Right cardiac atrium (tissue), 5 donors: ENCODE data around the gene IQCM. TPM values are rescaled to one million over a fixed set of nuclear protein-coding genes. Genes with fewer than 3 reads are reported as not detected.
"Not testable (repeated sequence)": the region's sequence is repeated elsewhere in the genome, so short reads cannot be mapped to it uniquely, and the experiment has no call there.

ENCODE experiments used
- ATAC-seq, 2 donors: fragments of 200-7000 bp; cut with Tn5 transposase; one replicate each; pipeline versions ENCODE4 v1.8.0 to v1.9.1; 2020; ENCODE audit warnings: moderate library complexity in 2 of 2, mild to moderate bottlenecking in 1 of 2
- DNase-seq, 3 donors: peaks; one replicate each; pipeline ENCODE4 v3.0.0-alpha.2; 2020
- H3K27ac ChIP-seq: one replicate; pipeline ENCODE4 v1.5.1; 2013; ENCODE audit warnings: mild to moderate bottlenecking, low read length, control low read depth, moderate library complexity
- H3K27me3 ChIP-seq: one replicate; pipeline ENCODE4 v1.6.1; 2013; ENCODE audit not compliant: control insufficient read depth, insufficient read depth
- H3K4me1 ChIP-seq: one replicate; pipeline ENCODE4 v1.6.1; 2013; ENCODE audit warnings: low read length; ENCODE audit not compliant: control insufficient read depth, insufficient read depth
- H3K4me3 ChIP-seq: one replicate; pipeline ENCODE4 v1.5.1; 2013; ENCODE audit warnings: low read length, control low read depth
- H3K9me3 ChIP-seq: one replicate; pipeline ENCODE4 v1.6.1; 2013; ENCODE audit warnings: low read length; ENCODE audit not compliant: control insufficient read depth
- WGBS: extraction: QIAGEN DNeasy Blood & Tissue Kit; methylation state at CpG from one replicate; pipeline ENCODE4 v1.1.7; 2013; 5-methylcytosine and 5-hydroxymethylcytosine counted together
- intact Hi-C, 4 donors: fragments of 100-400 bp; cut with DNase I; formaldehyde crosslinking; loops; one replicate each; pipeline versions ENCODE4 v1.11.0 to v1.14.0; 2022 to 2023
- polyA plus RNA-seq: library from polyadenylated mRNA; stranded (reverse); fragments of 200-250 nt; gene quantifications from one replicate; pipeline ENCODE4 v1.2.3, GENCODE V29; 2013
- total RNA-seq, 4 donors: library from RNA; stranded (reverse); fragmentation: NEBNext Ultra II Directional; extraction: Animal tissue kit (Norgen Biotek cat#: 25700); gene quantifications; one replicate each; pipeline ENCODE4 v1.2.1, GENCODE V29; 2021
- donor health status: healthy with polysubstance abuse.
- donor health status: DM: no; HTN: yes; CAD: no.
- donor health status: DM: no; HTN: no; CAD: no.
- donor health status: DM: no; HTN: yes; CAD: no; lungs with severe emphysema.
- donor health status: DM: yes; HTN: yes; CAD: no.

The IQCM gene
- total and polyA plus RNA-seq, 5 donors = not detected

- ATAC-seq = no peak
- no peak for DNase-seq
- Histone ChIP-seq H3K4me3 (no peak overlapping the region), H3K4me1 (no peaks in the 10 kb centered on the region), H3K27me3 (no peaks in the 10 kb centered on the region), H3K9me3 (no peaks in the 10 kb centered on the region), H3K27ac (no peak overlapping the region)
- intact Hi-C loops = no loop called here
These were observed 466.1 kb downstream of the IQCM start for GRCh38 chr4:149349541-149349940.

GRCh38 chr4:149347139-149347538 is 468.5 kb downstream of the IQCM start:
- no peak for ATAC-seq

GRCh38 chr4:149345424-149345823 is 470.2 kb downstream of the IQCM start:
- DNase-seq (no peak), ATAC-seq (no peak)
- no peaks in the 10 kb centered on the region for H3K4me1 ChIP-seq
- no peaks in the 10 kb centered on the region for H3K27me3 ChIP-seq
- H3K4me3 ChIP-seq = no peak overlapping the region
- H3K27ac ChIP-seq = no peak overlapping the region
- H3K9me3 ChIP-seq = no peaks in the 10 kb centered on the region
- intact Hi-C loops = no loop called here
- 94% methylated on average over 1 of the region's 1 CpG for WGBS

More at GRCh38 chr4:149347139-149347538, 468.5 kb downstream of the IQCM start:
- Histone ChIP-seq H3K4me1 (no peaks in the 10 kb centered on the region), H3K4me3 (no peak overlapping the region), H3K27me3 (no peaks in the 10 kb centered on the region), H3K27ac (no peak overlapping the region), H3K9me3 (no peaks in the 10 kb centered on the region)
- intact Hi-C loops = no loop called here
- no peak for DNase-seq
- 81% methylated on average over 3 of the region's 3 CpGs for WGBS

- no peaks in the 10 kb centered on the region for H3K27me3 ChIP-seq
- H3K9me3 ChIP-seq = no peaks in the 10 kb centered on the region
- no peak overlapping the region for H3K27ac ChIP-seq
- H3K4me3 ChIP-seq = no peak overlapping the region
- DNase-seq (no peak), ATAC-seq (no peak)
- intact Hi-C loops = no loop called here
- H3K4me1 ChIP-seq = no peaks in the 10 kb centered on the region
- WGBS = 45% methylated on average over 3 of the region's 3 CpGs
These were observed 471.2 kb downstream of the IQCM start for GRCh38 chr4:149344436-149344835.

- H3K9me3 ChIP-seq = no peaks in the 10 kb centered on the region
- no peaks in the 10 kb centered on the region for H3K27me3 ChIP-seq
- intact Hi-C loops = no loop called here
- no peaks in the 10 kb centered on the region for H3K4me1 ChIP-seq
- no peak for DNase-seq
- no peak overlapping the region for H3K4me3 ChIP-seq
- H3K27ac ChIP-seq = no peak overlapping the region
- no peak for ATAC-seq
These were observed 472.0 kb downstream of the IQCM start for GRCh38 chr4:149343614-149344013.

- intact Hi-C loops, H3K9me3 ChIP-seq, H3K27ac ChIP-seq, H3K27me3 ChIP-seq, H3K4me3 ChIP-seq, DNase-seq, H3K4me1 ChIP-seq, ATAC-seq: not testable (repeated sequence)
- WGBS = 81% methylated on average over 5 of the region's 5 CpGs
These were observed 474.5 kb downstream of the IQCM start for GRCh38 chr4:149341117-149341516.

GRCh38 chr4:149328161-149328560 is 487.5 kb downstream of the IQCM start:
- no peaks in the 10 kb centered on the region for H3K27me3 ChIP-seq
- intact Hi-C loops = no loop called here
- DNase-seq (no peak), ATAC-seq (no peak)
- no peaks in the 10 kb centered on the region for H3K4me1 ChIP-seq
- no peaks in the 10 kb centered on the region for H3K9me3 ChIP-seq
- H3K27ac ChIP-seq = no peak overlapping the region
- no peak overlapping the region for H3K4me3 ChIP-seq
- WGBS = 68% methylated on average over 3 of the region's 3 CpGs

- H3K4me3 ChIP-seq = no peak overlapping the region
- no peaks in the 10 kb centered on the region for H3K4me1 ChIP-seq
- intact Hi-C loops = no loop called here
- no peaks in the 10 kb centered on the region for H3K27me3 ChIP-seq
- 79% methylated on average over 1 of the region's 1 CpG for WGBS
- ATAC-seq (no peak), DNase-seq (no peak)
- no peak overlapping the region for H3K27ac ChIP-seq
- H3K9me3 ChIP-seq = no peaks in the 10 kb centered on the region
These were observed 493.4 kb downstream of the IQCM start for GRCh38 chr4:149322203-149322602.

- DNase-seq = no peak
- H3K27me3 ChIP-seq = no peaks in the 10 kb centered on the region
These were observed 494.2 kb downstream of the IQCM start for GRCh38 chr4:149321438-149321837.

GRCh38 chr4:149311076-149311475 is 504.6 kb downstream of the IQCM start:
- H3K9me3 ChIP-seq = no peaks in the 10 kb centered on the region
- no peak overlapping the region for H3K4me3 ChIP-seq
- DNase-seq (no peak), ATAC-seq (no peak)
- H3K4me1 ChIP-seq = no peaks in the 10 kb centered on the region
- WGBS = 56% methylated on average over 4 of the region's 4 CpGs
- no peaks in the 10 kb centered on the region for H3K27me3 ChIP-seq
- intact Hi-C loops = no loop called here
- no peak overlapping the region for H3K27ac ChIP-seq

More at GRCh38 chr4:149321438-149321837, 494.2 kb downstream of the IQCM start:
- no peak overlapping the region for H3K4me3 ChIP-seq
- 45% methylated on average over 1 of the region's 1 CpG for WGBS
- intact Hi-C loops = no loop called here
- ATAC-seq = no peak
- no peak overlapping the region for H3K27ac ChIP-seq
- H3K9me3 ChIP-seq = no peaks in the 10 kb centered on the region
- no peaks in the 10 kb centered on the region for H3K4me1 ChIP-seq

GRCh38 chr4:149306537-149306936 is 509.1 kb downstream of the IQCM start:
- intact Hi-C loops = no loop called here
- ATAC-seq = no peak

More at GRCh38 chr4:149306537-149306936, 509.1 kb downstream of the IQCM start:
- Histone ChIP-seq H3K9me3 (no peaks in the 10 kb centered on the region), H3K4me1 (no peaks in the 10 kb centered on the region), H3K4me3 (no peak overlapping the region), H3K27me3 (no peaks in the 10 kb centered on the region), H3K27ac (no peak overlapping the region)
- no peak for DNase-seq
